Spleen (tissue), 11 donors: ENCODE measurements around the gene PRR5L. TPM values are rescaled to one million over a fixed set of nuclear protein-coding genes. Genes with fewer than 3 reads are reported as not detected.

Experiments
- DNase-seq: peaks from one replicate; pipeline ENCODE4 v3.0.0-alpha.2; 2020
- H3K27ac ChIP-seq, 8 donors: fragments of 200-600 bp; sonication (generic) in 7 of 8; 1 replicate in 4 of 8; 2 replicates in 4 of 8; pipeline versions ENCODE4 v1.5.0 to v1.8.0; 2016 to 2021; ENCODE audit warnings: inconsistent platforms in 4 of 8, mild to moderate bottlenecking in 4 of 8, moderate library complexity in 1 of 8
- H3K27me3 ChIP-seq, 7 donors: fragments of 200-600 bp; sonication (generic) in 6 of 7; replicated peaks in 1 of 7; 1 replicate in 4 of 7; 2 replicates in 3 of 7; pipeline versions ENCODE4 v1.5.0 to v1.8.0; 2016 to 2021; ENCODE audit warnings: inconsistent platforms in 3 of 7, mild to moderate bottlenecking in 1 of 7
- H3K36me3 ChIP-seq, 6 donors: fragments of 200-600 bp; sonication (generic) in 5 of 6; 1 replicate in 4 of 6; 2 replicates in 2 of 6; pipeline versions ENCODE4 v1.5.0 to v1.8.0; 2016 to 2021; ENCODE audit warnings: inconsistent platforms in 2 of 6
- H3K4me1 ChIP-seq, 6 donors: fragments of 200-600 bp; sonication (generic) in 5 of 6; 1 replicate in 3 of 6; 2 replicates in 3 of 6; pipeline versions ENCODE4 v1.5.0 to v1.8.0; 2016 to 2021; ENCODE audit warnings: inconsistent platforms in 3 of 6
- H3K4me3 ChIP-seq, 8 donors: fragments of 200-600 bp; sonication (generic) in 7 of 8; 1 replicate in 4 of 8; 2 replicates in 4 of 8; pipeline versions ENCODE4 v1.5.0 to v1.8.0; 2016 to 2021; ENCODE audit warnings: inconsistent platforms in 4 of 8, mild to moderate bottlenecking in 4 of 8, moderate library complexity in 2 of 8
- H3K9me3 ChIP-seq, 8 donors: fragments of 200-600 bp; sonication (generic) in 7 of 8; 1 replicate in 4 of 8; 2 replicates in 4 of 8; pipeline versions ENCODE4 v1.5.0 to v1.8.0; 2016 to 2021; ENCODE audit warnings: inconsistent platforms in 4 of 8
- CTCF ChIP-seq, 11 experiments: fragments of 200-600 bp in 7 of 11; fragments of 450-650 bp in 4 of 11; sonication (generic) in 4 of 11; IDR thresholded peaks in 8 of 11; conservative IDR thresholded peaks in 3 of 11; 1 replicate in 7 of 11; 2 replicates in 4 of 11; pipeline versions ENCODE4 v1.4.0 to v1.8.0; 2016 to 2021; ENCODE audit warnings: antibody characterized with exemption in 11 of 11, inconsistent platforms in 4 of 11, mild to moderate bottlenecking in 1 of 11
- POLR2A ChIP-seq, 3 donors: fragments of 450-650 bp; IDR thresholded peaks; one replicate each; pipeline ENCODE4 v1.5.1; 2017; ENCODE audit warnings: antibody characterized with exemption in 3 of 3, mild to moderate bottlenecking in 1 of 3
- POLR2AphosphoS5 ChIP-seq, 3 donors: sonication (generic); formaldehyde crosslinking; IDR thresholded peaks; one replicate each; pipeline ENCODE4 v1.5.1; 2017; ENCODE audit warnings: antibody characterized with exemption in 3 of 3
- WGBS, 5 donors: extraction: QIAGEN DNeasy Blood & Tissue Kit in 3 of 5; methylation state at CpG; one replicate each; pipeline versions ENCODE4 v1.1.5 to v1.1.7; 2013 to 2018; 5-methylcytosine and 5-hydroxymethylcytosine counted together
- intact Hi-C: fragments of 100-400 bp; cut with DNase I; formaldehyde crosslinking; loops from one replicate; pipeline ENCODE4 v1.15.0; 2023; ENCODE audit warnings: low total_unique reads
- polyA plus RNA-seq, 3 donors: library from polyadenylated mRNA; stranded (reverse); fragments of 200-250 nt; gene quantifications; one replicate each; pipeline ENCODE4 v1.2.1, GENCODE V29; 2013
- total RNA-seq, 7 donors: library from RNA; depleted of rRNA in 3 of 7; stranded (reverse); fragments of >200 nt in 3 of 7; fragmentation: NEBNext Ultra II Directional in 4 of 7; extraction: Animal tissue kit (Norgen Biotek cat#: 25700) in 4 of 7; gene quantifications; one replicate each; pipeline versions ENCODE4 v1.1.0 to v1.2.1, GENCODE V29; 2016 to 2021
- donor health status: healthy with polysubstance abuse.
- donor health status: DM: no; HTN: no; CAD: no; lungs with moderate emphysema.
- donor health status: DM: no; HTN: no; CAD: no.
- donor health status: Bipolar disorder and iron deficiency.
- donor health status: healthy.
- donor health status: DM: no; HTN: no; CAD: no.
- donor health status: DM: yes; HTN: yes; CAD: no.

Gene PRR5L
- total and polyA plus RNA-seq, 10 donors, result 10.7 to 330 (median 140) TPM

GRCh38 chr11:36451681-36452080 is 155.6 kb downstream of the PRR5L start:
- intact Hi-C loops, result no loop called here
- H3K27me3 ChIP-seq, result no peaks in the 10 kb centered on the region
- H3K36me3 ChIP-seq, result peaks cover 0 to 99% (median 50%) of the 10 kb centered on the region in 6 donors
- peak overlapping the region in 2 of 8 donors; percentile 45 to 74 for H3K27ac ChIP-seq
- H3K9me3 ChIP-seq, result no peaks in the 10 kb centered on the region
- H3K4me3 ChIP-seq, result no peak overlapping the region
- WGBS, 5 donors, result 67 to 90% (median 83%) methylated on average over 1 of the region's 1 CpG
- peaks cover 31 to 98% (median 69%) of the 10 kb centered on the region in 6 donors for H3K4me1 ChIP-seq
- TF ChIP-seq POLR2AphosphoS5 (IDR thresholded peaks at IDR 0.05), result no peak
- TF ChIP-seq POLR2A (IDR thresholded peaks at IDR 0.05), result no peak
- no peak for TF ChIP-seq CTCF (IDR thresholded peaks at IDR 0.05 in 8 of 11, conservative IDR thresholded peaks at IDR 0.05 in 3 of 11)
- no peak for DNase-seq

GRCh38 chr11:36452236-36452940 is 156.3 kb downstream of the PRR5L start:
- Histone ChIP-seq H3K4me1 (peaks cover 31 to 93% (median 63%) of the 10 kb centered on the region in 6 donors), H3K36me3 (peaks cover 0 to 99% (median 55%) of the 10 kb centered on the region in 6 donors), H3K4me3 (no peak overlapping the region), H3K27ac (peak overlapping the region in 4 of 8 donors; percentile 41 to 74 (median 46)), H3K9me3 (no peaks in the 10 kb centered on the region), H3K27me3 (no peaks in the 10 kb centered on the region)
- peak in 2 of 3 donors; percentile 12 to 50 for TF ChIP-seq POLR2AphosphoS5 (IDR thresholded peaks at IDR 0.05)
- no peak for TF ChIP-seq POLR2A (IDR thresholded peaks at IDR 0.05)
- no peak for DNase-seq
- intact Hi-C loops, result no loop called here
- WGBS, 5 donors, result 44 to 68% (median 56%) methylated on average over 5 of the region's 5 CpGs

GRCh38 chr11:36452961-36453360 is 156.9 kb downstream of the PRR5L start:
- Histone ChIP-seq H3K27ac (peak overlapping the region in 2 of 8 donors; percentile 45 to 74), H3K4me3 (no peak overlapping the region), H3K4me1 (peaks cover 31 to 87% (median 57%) of the 10 kb centered on the region in 6 donors), H3K9me3 (no peaks in the 10 kb centered on the region), H3K36me3 (peaks cover 0 to 99% (median 55%) of the 10 kb centered on the region in 6 donors), H3K27me3 (no peaks in the 10 kb centered on the region)
- DNase-seq, result no peak
- intact Hi-C loops, result no loop called here
- 3 to 11% (median 5%) methylated on average over 1 of the region's 1 CpG for WGBS, 5 donors
- TF ChIP-seq POLR2A (IDR thresholded peaks at IDR 0.05) (no peak), CTCF (IDR thresholded peaks at IDR 0.05 in 8 of 11, conservative IDR thresholded peaks at IDR 0.05 in 3 of 11) (no peak), POLR2AphosphoS5 (IDR thresholded peaks at IDR 0.05) (no peak)

GRCh38 chr11:36453678-36454077 is 157.6 kb downstream of the PRR5L start:
- intact Hi-C loops, result no loop called here
- WGBS, 5 donors, result 40 to 70% (median 43%) methylated on average over 3 of the region's 3 CpGs
- Histone ChIP-seq H3K9me3 (no peaks in the 10 kb centered on the region), H3K27ac (peak overlapping the region in 4 of 8 donors; percentile 15 to 74 (median 32)), H3K4me3 (no peak overlapping the region), H3K27me3 (no peaks in the 10 kb centered on the region), H3K4me1 (peaks cover 29 to 80% (median 53%) of the 10 kb centered on the region in 6 donors), H3K36me3 (peaks cover 0 to 98% (median 57%) of the 10 kb centered on the region in 6 donors)
- no peak for DNase-seq
- no peak for TF ChIP-seq CTCF (IDR thresholded peaks at IDR 0.05 in 8 of 11, conservative IDR thresholded peaks at IDR 0.05 in 3 of 11)
- TF ChIP-seq POLR2A (IDR thresholded peaks at IDR 0.05), result no peak
- peak in 2 of 3 donors; percentile 8 to 19 for TF ChIP-seq POLR2AphosphoS5 (IDR thresholded peaks at IDR 0.05)
